HG02678 (cell line): Measurements from ENCODE around the gene EMC8.
"Not testable (repeated sequence)": the region's sequence is repeated elsewhere in the genome, so short reads cannot be mapped to it uniquely, and the experiment has no call there.

Experiments
- ATAC-seq: cut with Tn5 transposase; IDR thresholded peaks from one replicate; pipeline ENCODE4 v1.9.1; 2021; ENCODE audit warnings: mild to moderate bottlenecking, moderate library complexity; ENCODE audit not compliant: unreplicated experiment

EMC8 gene

GRCh38 chr16:85799497-85800320, at the start of gene EMC8, which contains the start of gene COX4I1:
Gene EMC8 (minus strand): TSS chr16:85799544. CDS start chr16:85799295, 249 bp downstream.
Gene COX4I1 (plus strand): TSS chr16:85799695. CDS start chr16:85801206, 1,511 bp downstream.
- peak; percentile 78 for ATAC-seq

GRCh38 chr16:85848986-85849385, 49.6 kb upstream of the EMC8 start:
- no peak for ATAC-seq

- no peak for ATAC-seq
These were observed 48.6 kb upstream of the EMC8 start for GRCh38 chr16:85847681-85848601.

GRCh38 chr16:85847036-85847435, 47.7 kb upstream of the EMC8 start:
- no peak for ATAC-seq

- no peak for ATAC-seq
These were observed 47.1 kb upstream of the EMC8 start for GRCh38 chr16:85846461-85846860.

GRCh38 chr16:85845266-85845665, 45.9 kb upstream of the EMC8 start:
- no peak for ATAC-seq

- no peak for ATAC-seq
These were observed 45.4 kb upstream of the EMC8 start for GRCh38 chr16:85844786-85845185.

- ATAC-seq = no peak
These were observed 44.8 kb upstream of the EMC8 start for GRCh38 chr16:85844169-85844481.

GRCh38 chr16:85843471-85844168, 44.3 kb upstream of the EMC8 start:
- ATAC-seq = no peak

- ATAC-seq = no peak
These were observed 43.5 kb upstream of the EMC8 start for GRCh38 chr16:85842848-85843247.

- ATAC-seq = no peak
These were observed 43.1 kb upstream of the EMC8 start for GRCh38 chr16:85842435-85842834.

GRCh38 chr16:85840801-85841200, 41.5 kb upstream of the EMC8 start:
- ATAC-seq = no peak

- ATAC-seq = no peak
These were observed 41.1 kb upstream of the EMC8 start for GRCh38 chr16:85840395-85840794.

GRCh38 chr16:85839681-85840240, 40.4 kb upstream of the EMC8 start:
- no peak for ATAC-seq

GRCh38 chr16:85838876-85839585, 39.7 kb upstream of the EMC8 start:
- ATAC-seq = no peak

- no peak for ATAC-seq
These were observed 39.0 kb upstream of the EMC8 start for GRCh38 chr16:85838381-85838780.

- not testable (repeated sequence) for ATAC-seq
These were observed 38.3 kb upstream of the EMC8 start for GRCh38 chr16:85837654-85838053.

- no peak for ATAC-seq
These were observed 37.6 kb upstream of the EMC8 start for GRCh38 chr16:85836706-85837582.

GRCh38 chr16:85835956-85836705, 36.8 kb upstream of the EMC8 start:
- no peak for ATAC-seq
